C4-2B (cell line): ENCODE data around the gene PPP1R10.

Source experiments
- ZFX ChIP-seq: fragments of 450-650 bp; IDR thresholded peaks from 2 replicates; pipeline ENCODE4 v1.6.1; 2017
- TF ChIP-seq, protein P1 (sequence below): fragments of 450-650 bp; conservative IDR thresholded peaks from 2 replicates; pipeline ENCODE4 v1.5.1; 2017; ENCODE audit warnings: mild to moderate bottlenecking

DNA sequence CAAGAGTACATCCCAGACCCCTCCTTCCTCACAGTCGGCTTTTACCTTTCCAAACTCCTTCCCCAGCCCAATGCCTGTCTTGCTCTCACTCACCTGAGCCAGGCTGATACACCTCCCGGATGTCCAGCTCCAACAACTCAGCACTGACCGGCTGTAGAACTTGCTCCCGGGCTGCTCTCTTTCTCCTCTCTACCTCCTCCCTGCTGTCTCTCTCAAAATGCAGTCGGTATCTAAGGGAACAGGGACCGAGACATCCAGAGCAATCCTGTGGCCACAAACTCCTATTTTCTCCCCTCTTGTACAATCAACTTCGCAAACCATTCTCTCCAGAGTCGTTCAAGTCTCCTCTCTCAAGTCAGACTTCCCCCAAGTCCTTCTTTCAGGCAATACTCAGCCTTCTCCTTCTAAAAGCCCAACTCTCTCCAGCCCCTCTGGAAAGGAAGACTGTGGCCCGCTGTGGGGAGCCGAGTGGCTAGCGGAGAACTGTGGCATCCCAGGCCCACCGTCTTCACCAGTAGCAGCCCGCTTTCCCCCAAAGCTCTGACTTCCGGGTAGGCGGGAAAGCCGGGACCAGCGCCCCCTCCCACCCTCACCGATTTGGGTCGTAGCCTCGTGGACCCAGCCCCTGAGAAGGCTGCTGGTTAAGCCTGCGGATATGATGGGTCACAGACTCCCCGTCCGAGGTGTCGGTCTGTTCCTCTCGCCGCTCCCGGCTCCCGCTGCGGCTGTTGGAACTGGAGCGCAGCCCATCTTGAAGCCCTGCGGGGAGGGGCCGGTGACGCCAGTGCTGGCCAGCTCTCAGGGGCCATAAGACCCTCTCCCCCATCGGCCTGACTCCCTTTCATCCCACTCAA, 61.9 kb downstream of the PPP1R10 start:
- TF ChIP-seq, protein P1, sequence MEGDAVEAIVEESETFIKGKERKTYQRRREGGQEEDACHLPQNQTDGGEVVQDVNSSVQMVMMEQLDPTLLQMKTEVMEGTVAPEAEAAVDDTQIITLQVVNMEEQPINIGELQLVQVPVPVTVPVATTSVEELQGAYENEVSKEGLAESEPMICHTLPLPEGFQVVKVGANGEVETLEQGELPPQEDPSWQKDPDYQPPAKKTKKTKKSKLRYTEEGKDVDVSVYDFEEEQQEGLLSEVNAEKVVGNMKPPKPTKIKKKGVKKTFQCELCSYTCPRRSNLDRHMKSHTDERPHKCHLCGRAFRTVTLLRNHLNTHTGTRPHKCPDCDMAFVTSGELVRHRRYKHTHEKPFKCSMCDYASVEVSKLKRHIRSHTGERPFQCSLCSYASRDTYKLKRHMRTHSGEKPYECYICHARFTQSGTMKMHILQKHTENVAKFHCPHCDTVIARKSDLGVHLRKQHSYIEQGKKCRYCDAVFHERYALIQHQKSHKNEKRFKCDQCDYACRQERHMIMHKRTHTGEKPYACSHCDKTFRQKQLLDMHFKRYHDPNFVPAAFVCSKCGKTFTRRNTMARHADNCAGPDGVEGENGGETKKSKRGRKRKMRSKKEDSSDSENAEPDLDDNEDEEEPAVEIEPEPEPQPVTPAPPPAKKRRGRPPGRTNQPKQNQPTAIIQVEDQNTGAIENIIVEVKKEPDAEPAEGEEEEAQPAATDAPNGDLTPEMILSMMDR, result no peak
- no peak for TF ChIP-seq ZFX
